ENCODE data around the gene AGPAT3. TPM values are rescaled to one million over a fixed set of nuclear protein-coding genes. Genes with fewer than 3 reads are reported as not detected.
"Not testable (repeated sequence)": the region's sequence is repeated elsewhere in the genome, so short reads cannot be mapped to it uniquely, and the experiment has no call there.

Gene AGPAT3
- total RNA-seq, 1 experiment from 2014 or later, result 9.2 TPM

DNA sequence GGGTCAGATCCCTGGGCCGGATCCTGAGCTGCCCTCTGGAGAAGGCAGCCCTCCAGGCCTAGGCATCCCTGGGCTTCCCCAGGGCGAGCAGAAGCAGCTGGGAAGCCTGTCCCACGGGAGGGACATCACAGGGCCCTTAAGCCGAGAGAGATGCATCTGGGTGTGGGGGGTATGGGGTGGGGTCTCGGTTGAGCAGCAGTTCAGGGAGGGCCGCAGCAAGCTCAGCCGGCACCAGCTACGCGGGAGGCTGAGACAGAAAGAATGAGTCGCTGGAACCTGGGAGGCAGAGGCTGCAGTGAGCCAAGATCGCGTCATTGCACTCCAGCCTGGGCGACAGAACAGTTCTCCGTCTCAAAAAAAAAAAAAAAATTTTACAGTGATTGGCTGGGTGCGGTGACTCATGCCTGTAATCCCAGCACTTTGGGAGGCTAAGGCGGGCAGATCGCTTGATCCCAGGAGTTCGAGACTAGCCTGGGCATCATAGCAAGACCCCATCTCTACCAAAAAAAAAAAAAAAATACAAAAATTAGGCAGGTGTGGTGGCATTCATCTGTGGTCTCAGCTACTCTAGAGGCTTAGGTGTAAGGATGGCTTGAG lies 37.9 kb upstream of the AGPAT3 start:
- no peaks in the 10 kb centered on the region for H3K36me3 ChIP-seq (replicated peaks; ENCODE audit: control insufficient read depth, insufficient read depth, low read length)
- H3K4me3 ChIP-seq (ENCODE audit: insufficient read depth, low read depth, low read length), result no peak overlapping the region
- peak; percentile 56 for DNase-seq
- H3K27me3 ChIP-seq (ENCODE audit: control insufficient read depth, insufficient read depth, low read length), result no peaks in the 10 kb centered on the region

- no peak overlapping the region for H3K4me3 ChIP-seq (ENCODE audit: insufficient read depth, low read depth, low read length)
- DNase-seq, result peak; percentile 23
- no peaks in the 10 kb centered on the region for H3K36me3 ChIP-seq (replicated peaks; ENCODE audit: control insufficient read depth, insufficient read depth, low read length)
- no peaks in the 10 kb centered on the region for H3K27me3 ChIP-seq (ENCODE audit: control insufficient read depth, insufficient read depth, low read length)
These were observed 35.9 kb upstream of the AGPAT3 start for GRCh38 chr21:43829161-43829560.

GRCh38 chr21:43829575-43830119 lies 35.4 kb upstream of the AGPAT3 start:
- DNase-seq, result peak; percentile 59

GRCh38 chr21:43832158-43832550 lies 32.9 kb upstream of the AGPAT3 start:
- Histone ChIP-seq H3K27me3 (ENCODE audit: control insufficient read depth, insufficient read depth, low read length) (no peaks in the 10 kb centered on the region), H3K4me3 (ENCODE audit: insufficient read depth, low read depth, low read length) (no peak overlapping the region), H3K36me3 (replicated peaks; ENCODE audit: control insufficient read depth, insufficient read depth, low read length) (no peaks in the 10 kb centered on the region)
- peak; percentile 37 for DNase-seq

More at GRCh38 chr21:43829575-43830119, 35.4 kb upstream of the AGPAT3 start:
- H3K27me3 ChIP-seq (ENCODE audit: control insufficient read depth, insufficient read depth, low read length), result no peaks in the 10 kb centered on the region
- H3K4me3 ChIP-seq (ENCODE audit: insufficient read depth, low read depth, low read length), result no peak overlapping the region
- H3K36me3 ChIP-seq (replicated peaks; ENCODE audit: control insufficient read depth, insufficient read depth, low read length), result no peaks in the 10 kb centered on the region

- peak; percentile 34 for DNase-seq
- no peaks in the 10 kb centered on the region for H3K36me3 ChIP-seq (replicated peaks; ENCODE audit: control insufficient read depth, insufficient read depth, low read length)
- no peak overlapping the region for H3K4me3 ChIP-seq (ENCODE audit: insufficient read depth, low read depth, low read length)
- H3K27me3 ChIP-seq (ENCODE audit: control insufficient read depth, insufficient read depth, low read length), result no peaks in the 10 kb centered on the region
These were observed 32.4 kb upstream of the AGPAT3 start for GRCh38 chr21:43832648-43833047.

GRCh38 chr21:43834146-43834905 lies 30.7 kb upstream of the AGPAT3 start:
- no peaks in the 10 kb centered on the region for H3K27me3 ChIP-seq (ENCODE audit: control insufficient read depth, insufficient read depth, low read length)
- DNase-seq, result peak; percentile 56
- no peak overlapping the region for H3K4me3 ChIP-seq (ENCODE audit: insufficient read depth, low read depth, low read length)
- no peaks in the 10 kb centered on the region for H3K36me3 ChIP-seq (replicated peaks; ENCODE audit: control insufficient read depth, insufficient read depth, low read length)

DNA sequence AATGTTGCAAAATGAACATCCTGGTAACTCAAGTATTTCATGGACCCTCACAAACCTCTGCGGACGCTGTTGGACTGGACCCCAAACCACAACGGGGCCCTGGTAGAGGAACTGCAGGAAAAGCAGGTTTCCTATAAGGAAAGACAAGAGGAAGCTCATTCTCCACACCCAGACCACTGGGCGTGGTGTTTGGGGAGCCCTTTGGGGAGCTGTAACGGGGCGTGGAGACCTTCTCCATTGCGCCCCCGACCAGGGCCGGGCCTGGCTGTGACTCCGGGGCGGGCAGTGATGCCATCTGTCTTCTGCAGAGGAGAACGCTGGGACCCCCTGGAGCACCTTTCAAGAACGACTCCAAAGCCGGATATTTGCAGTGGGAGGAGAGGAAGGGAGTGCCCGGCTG lies 30.0 kb upstream of the AGPAT3 start:
- DNase-seq, result peak; percentile 57
- Histone ChIP-seq H3K36me3 (replicated peaks; ENCODE audit: control insufficient read depth, insufficient read depth, low read length) (no peaks in the 10 kb centered on the region), H3K4me3 (ENCODE audit: insufficient read depth, low read depth, low read length) (no peak overlapping the region), H3K27me3 (ENCODE audit: control insufficient read depth, insufficient read depth, low read length) (no peaks in the 10 kb centered on the region)

- H3K4me3 ChIP-seq (ENCODE audit: insufficient read depth, low read depth, low read length), result no peak overlapping the region
- no peaks in the 10 kb centered on the region for H3K27me3 ChIP-seq (ENCODE audit: control insufficient read depth, insufficient read depth, low read length)
- peak; percentile 30 for DNase-seq
- H3K36me3 ChIP-seq (replicated peaks; ENCODE audit: control insufficient read depth, insufficient read depth, low read length), result no peaks in the 10 kb centered on the region
These were observed 29.2 kb upstream of the AGPAT3 start for GRCh38 chr21:43835861-43836260.

DNA sequence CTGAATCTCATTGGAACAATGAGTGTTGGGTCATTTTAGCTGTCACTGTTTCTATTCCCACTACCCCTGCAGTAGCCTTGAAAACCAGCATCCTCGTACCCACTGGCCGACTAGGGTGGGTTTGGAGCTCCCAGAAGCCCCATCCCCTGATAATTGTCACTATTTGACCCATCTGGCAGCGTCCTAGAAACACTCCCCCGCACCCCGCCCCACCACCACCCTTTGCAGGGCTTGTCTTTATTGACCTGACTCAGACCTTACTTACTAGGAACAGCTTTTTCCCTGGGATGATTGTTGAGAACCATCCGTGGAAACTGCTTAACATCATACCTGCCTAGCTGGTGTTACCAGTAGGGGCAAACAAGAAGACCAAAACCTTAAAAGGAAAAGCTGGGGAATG lies 28.4 kb upstream of the AGPAT3 start:
- Histone ChIP-seq H3K27me3 (ENCODE audit: control insufficient read depth, insufficient read depth, low read length) (no peaks in the 10 kb centered on the region), H3K4me3 (ENCODE audit: insufficient read depth, low read depth, low read length) (no peak overlapping the region), H3K36me3 (replicated peaks; ENCODE audit: control insufficient read depth, insufficient read depth, low read length) (no peaks in the 10 kb centered on the region)
- peak; percentile 51 for DNase-seq

GRCh38 chr21:43840259-43840658 lies 24.8 kb upstream of the AGPAT3 start:
- DNase-seq, result no peak
- Histone ChIP-seq H3K4me3 (ENCODE audit: insufficient read depth, low read depth, low read length) (no peak overlapping the region), H3K27me3 (ENCODE audit: control insufficient read depth, insufficient read depth, low read length) (no peaks in the 10 kb centered on the region), H3K36me3 (replicated peaks; ENCODE audit: control insufficient read depth, insufficient read depth, low read length) (no peaks in the 10 kb centered on the region)

DNA sequence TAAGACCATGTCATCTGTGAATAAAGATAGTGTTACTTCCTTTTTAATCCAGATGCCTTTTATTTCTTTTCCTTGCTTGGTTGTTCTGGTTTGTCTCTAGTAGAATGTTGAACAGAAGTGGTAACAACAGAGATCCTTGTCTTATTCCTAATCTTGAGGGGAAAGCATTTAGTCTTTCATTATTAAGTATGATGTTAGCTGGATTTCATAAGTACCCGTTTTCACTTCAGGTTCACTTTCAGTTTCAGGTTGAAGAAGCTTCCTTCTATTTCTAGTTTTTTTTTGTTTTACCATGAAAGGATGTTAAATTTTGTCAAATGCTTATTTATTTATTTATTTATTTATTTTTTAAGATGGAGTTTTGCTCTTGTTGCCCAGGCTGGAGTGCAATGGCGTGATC lies 22.3 kb upstream of the AGPAT3 start:
- Histone ChIP-seq H3K27me3 (ENCODE audit: control insufficient read depth, insufficient read depth, low read length) (no peaks in the 10 kb centered on the region), H3K4me3 (ENCODE audit: insufficient read depth, low read depth, low read length) (no peak overlapping the region), H3K36me3 (replicated peaks; ENCODE audit: control insufficient read depth, insufficient read depth, low read length) (no peaks in the 10 kb centered on the region)
- no peak for DNase-seq

- H3K36me3 ChIP-seq (replicated peaks; ENCODE audit: control insufficient read depth, insufficient read depth, low read length); H3K27me3 ChIP-seq (ENCODE audit: control insufficient read depth, insufficient read depth, low read length); H3K4me3 ChIP-seq (ENCODE audit: insufficient read depth, low read depth, low read length): not testable (repeated sequence)
- peak; percentile 84 for DNase-seq
These were observed 20.1 kb upstream of the AGPAT3 start for GRCh38 chr21:43844906-43845305.

- no peaks in the 10 kb centered on the region for H3K36me3 ChIP-seq (replicated peaks; ENCODE audit: control insufficient read depth, insufficient read depth, low read length)
- peak; percentile 32 for DNase-seq
- no peak overlapping the region for H3K4me3 ChIP-seq (ENCODE audit: insufficient read depth, low read depth, low read length)
- no peaks in the 10 kb centered on the region for H3K27me3 ChIP-seq (ENCODE audit: control insufficient read depth, insufficient read depth, low read length)
These were observed 19.6 kb upstream of the AGPAT3 start for GRCh38 chr21:43845386-43845785.

- H3K4me3 ChIP-seq (ENCODE audit: insufficient read depth, low read depth, low read length), result no peak overlapping the region
- no peak for DNase-seq
- no peaks in the 10 kb centered on the region for H3K36me3 ChIP-seq (replicated peaks; ENCODE audit: control insufficient read depth, insufficient read depth, low read length)
- H3K27me3 ChIP-seq (ENCODE audit: control insufficient read depth, insufficient read depth, low read length), result no peaks in the 10 kb centered on the region
These were observed 18.6 kb upstream of the AGPAT3 start for GRCh38 chr21:43846430-43846829.

GRCh38 chr21:43847301-43847700 lies 17.7 kb upstream of the AGPAT3 start:
- Histone ChIP-seq H3K36me3 (replicated peaks; ENCODE audit: control insufficient read depth, insufficient read depth, low read length) (no peaks in the 10 kb centered on the region), H3K4me3 (ENCODE audit: insufficient read depth, low read depth, low read length) (no peak overlapping the region), H3K27me3 (ENCODE audit: control insufficient read depth, insufficient read depth, low read length) (no peaks in the 10 kb centered on the region)
- DNase-seq, result peak; percentile 23

Data from H7 (cell line).